Activated CD8-positive, alpha-beta memory T cell treated with anti-CD3 and anti-CD28 coated beads for 1 hour (primary cell): ENCODE measurements around the gene FOXN4.
"Not testable (repeated sequence)": the region's sequence is repeated elsewhere in the genome, so short reads cannot be mapped to it uniquely, and the experiment has no call there.

ENCODE experiments used
- DNase-seq, 2 donors: peaks; one replicate each; pipeline ENCODE4 v3.0.0-alpha.2; 2020; ENCODE audit warnings: low read depth in 1 of 2; ENCODE audit errors: extremely low read depth in 1 of 2

Gene FOXN4

GRCh38 chr12:109308534-109309380 is at the start of gene FOXN4:
TSS of gene FOXN4 (minus strand) at chr12:109309284. CDS start at chr12:109308321, 963 bp downstream.
- DNase-seq, result no peak

DNA sequence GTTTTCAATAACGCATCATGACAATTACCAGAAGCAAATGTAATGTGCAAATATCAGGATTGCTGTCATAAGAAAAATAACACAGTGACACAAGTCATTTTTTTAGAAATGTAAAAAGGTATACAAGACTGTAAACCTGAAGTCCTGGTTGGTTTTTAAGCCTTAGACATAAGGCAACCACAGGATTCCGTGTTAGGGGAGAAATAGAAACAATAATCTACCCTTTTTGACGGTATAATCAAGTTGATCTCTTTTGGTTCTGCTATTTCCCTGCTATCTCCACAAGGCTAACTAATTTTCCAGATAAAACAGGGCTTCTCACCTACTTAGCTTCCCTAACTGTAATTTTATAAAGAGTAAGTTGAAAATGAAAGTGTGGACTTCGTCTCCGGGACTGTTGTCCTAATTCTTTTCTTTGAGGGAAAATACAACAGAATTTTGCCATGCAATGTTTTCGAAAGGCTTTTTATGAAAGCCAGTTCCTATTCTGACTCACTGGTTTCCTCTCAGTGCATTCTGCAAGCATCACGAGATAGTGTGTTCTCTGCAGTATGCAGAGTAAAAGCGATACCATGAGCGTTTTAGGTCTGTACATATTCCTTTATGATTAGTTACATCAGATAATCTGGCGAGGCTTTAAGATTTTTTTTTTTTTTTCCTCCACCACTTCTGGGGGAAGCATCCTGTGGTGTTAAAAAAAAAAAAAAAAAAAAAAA is 49.2 kb upstream of the FOXN4 start:
- DNase-seq, result no peak

GRCh38 chr12:109357032-109357431 is 47.9 kb upstream of the FOXN4 start:
- DNase-seq, result no peak

DNA sequence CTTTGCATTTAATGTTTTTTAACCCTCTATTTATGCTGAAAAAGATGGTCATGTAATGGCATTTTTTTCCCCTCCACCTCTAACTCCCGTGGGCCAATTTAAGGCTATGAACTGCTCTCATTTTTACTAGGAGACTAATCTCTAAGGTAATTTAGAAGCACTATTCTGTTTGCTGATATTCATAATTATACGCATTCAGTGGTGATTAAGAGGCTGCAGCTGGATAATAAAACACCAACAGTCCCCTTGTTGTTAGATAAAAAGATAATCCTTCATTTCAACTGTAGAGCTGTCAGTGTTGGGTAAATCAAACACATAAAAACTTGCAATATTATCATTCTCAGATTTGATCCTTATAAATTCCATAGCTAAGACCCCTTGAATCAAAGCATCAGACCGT is 47.5 kb upstream of the FOXN4 start:
- no peak for DNase-seq

DNA sequence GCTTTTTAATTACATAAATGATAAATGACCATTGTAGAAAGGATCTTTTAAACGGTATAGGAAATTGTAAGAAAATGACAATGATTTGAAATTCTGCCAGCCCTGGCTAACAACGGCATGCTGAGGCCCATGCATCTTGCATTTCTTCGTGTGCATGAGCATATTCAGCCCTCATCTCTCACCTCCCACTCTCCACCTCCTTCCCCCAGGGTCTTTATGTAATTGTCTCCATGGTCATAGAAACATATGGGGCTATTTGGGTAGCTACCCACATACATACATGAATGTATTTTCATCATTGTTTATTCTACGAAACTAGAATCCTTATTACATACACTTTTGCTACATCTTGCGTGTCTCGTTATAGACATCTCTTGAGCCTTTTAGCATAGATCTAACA is 43.1 kb upstream of the FOXN4 start:
- DNase-seq, result no peak

DNA sequence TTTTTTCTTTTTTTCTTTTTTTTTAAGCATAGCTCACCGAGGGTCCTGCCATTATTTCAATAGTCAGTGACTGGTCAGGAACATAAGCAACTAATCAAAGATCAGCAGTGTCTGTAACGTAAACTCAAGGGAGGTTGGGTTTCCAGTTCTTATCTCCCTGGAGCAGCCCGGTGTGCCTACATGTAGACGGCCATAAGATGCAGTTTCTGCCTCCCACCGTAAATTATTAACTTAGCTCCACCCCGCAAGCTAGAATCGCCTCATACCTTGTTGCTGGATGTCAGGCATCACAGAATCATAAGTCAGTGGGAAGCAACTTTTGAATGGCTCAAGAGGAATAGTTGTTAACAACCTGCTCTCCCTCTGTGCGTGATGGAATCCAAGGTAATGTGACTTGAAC is 38.5 kb upstream of the FOXN4 start, which contains the start of gene MYO1H:
MYO1H (plus strand) TSS at position 312 of the 400 bp plus-strand sequence; CDS start at position 373, 61 bp downstream.
- no peak for DNase-seq

DNA sequence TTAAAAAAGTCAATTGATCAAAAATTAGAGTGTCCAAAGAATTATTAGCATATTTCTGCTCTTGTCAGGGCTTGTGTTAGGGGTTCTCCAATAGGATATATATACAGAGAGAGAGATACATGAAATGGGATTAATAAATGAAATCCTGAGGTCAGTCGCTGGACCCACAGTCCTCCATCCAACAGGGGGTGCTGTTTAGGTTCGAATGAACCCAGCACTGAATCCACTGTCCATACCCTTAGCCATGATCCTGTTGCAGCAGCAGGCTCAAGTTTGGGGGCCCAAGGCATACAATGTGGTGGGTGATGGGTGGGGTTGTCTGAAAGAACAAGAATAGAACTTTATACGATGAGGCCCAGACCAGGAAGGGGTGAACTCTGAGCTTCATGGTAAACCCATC is 37.8 kb upstream of the FOXN4 start:
- no peak for DNase-seq

GRCh38 chr12:109345428-109345827 is 36.3 kb upstream of the FOXN4 start:
- no peak for DNase-seq

- DNase-seq, result no peak
Measured at GRCh38 chr12:109343677-109344076, 34.6 kb upstream of the FOXN4 start.

- DNase-seq, result no peak
Measured at GRCh38 chr12:109336593-109336992, 27.5 kb upstream of the FOXN4 start.

- no peak for DNase-seq
Measured at GRCh38 chr12:109334887-109335286, 25.8 kb upstream of the FOXN4 start.

DNA sequence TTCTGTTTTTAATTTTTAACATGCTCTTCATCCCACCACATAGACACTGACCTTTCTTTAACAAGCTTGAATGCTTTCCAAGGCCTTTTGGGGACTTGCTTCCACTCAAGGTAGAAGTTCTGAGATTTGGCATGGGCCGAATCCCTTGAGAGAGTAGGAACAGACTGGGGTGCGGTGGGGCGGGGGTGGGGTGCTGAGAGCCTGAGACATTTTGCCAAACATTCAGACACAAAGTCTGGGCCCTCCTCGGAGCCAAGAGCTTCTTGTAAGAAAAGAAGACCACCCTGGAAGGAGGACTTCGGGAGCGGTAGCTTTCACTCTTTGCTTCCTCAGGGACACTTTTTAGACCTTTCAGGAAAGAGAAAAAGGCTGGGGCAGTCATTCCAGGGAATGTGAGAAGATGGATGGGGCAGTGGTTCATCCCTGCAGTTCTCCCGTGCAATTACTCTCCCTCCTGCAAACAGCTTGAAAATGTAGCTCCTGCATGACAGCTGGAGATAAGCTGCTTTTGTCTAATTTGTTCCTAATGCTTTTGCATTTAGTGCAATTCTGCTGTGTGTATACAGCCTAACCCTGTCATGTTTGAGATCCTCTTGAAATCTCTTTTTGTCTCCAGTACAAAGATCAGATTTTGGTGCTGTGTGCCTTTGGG is 22.3 kb upstream of the FOXN4 start:
- no peak for DNase-seq

GRCh38 chr12:109330282-109331230 is 21.5 kb upstream of the FOXN4 start:
- DNase-seq, result no peak

- no peak for DNase-seq
Measured at GRCh38 chr12:109329686-109330085, 20.6 kb upstream of the FOXN4 start.

- no peak for DNase-seq
Measured at GRCh38 chr12:109329003-109329402, 19.9 kb upstream of the FOXN4 start.

- not testable (repeated sequence) for DNase-seq
Measured at GRCh38 chr12:109321294-109321693, 12.2 kb upstream of the FOXN4 start.

DNA sequence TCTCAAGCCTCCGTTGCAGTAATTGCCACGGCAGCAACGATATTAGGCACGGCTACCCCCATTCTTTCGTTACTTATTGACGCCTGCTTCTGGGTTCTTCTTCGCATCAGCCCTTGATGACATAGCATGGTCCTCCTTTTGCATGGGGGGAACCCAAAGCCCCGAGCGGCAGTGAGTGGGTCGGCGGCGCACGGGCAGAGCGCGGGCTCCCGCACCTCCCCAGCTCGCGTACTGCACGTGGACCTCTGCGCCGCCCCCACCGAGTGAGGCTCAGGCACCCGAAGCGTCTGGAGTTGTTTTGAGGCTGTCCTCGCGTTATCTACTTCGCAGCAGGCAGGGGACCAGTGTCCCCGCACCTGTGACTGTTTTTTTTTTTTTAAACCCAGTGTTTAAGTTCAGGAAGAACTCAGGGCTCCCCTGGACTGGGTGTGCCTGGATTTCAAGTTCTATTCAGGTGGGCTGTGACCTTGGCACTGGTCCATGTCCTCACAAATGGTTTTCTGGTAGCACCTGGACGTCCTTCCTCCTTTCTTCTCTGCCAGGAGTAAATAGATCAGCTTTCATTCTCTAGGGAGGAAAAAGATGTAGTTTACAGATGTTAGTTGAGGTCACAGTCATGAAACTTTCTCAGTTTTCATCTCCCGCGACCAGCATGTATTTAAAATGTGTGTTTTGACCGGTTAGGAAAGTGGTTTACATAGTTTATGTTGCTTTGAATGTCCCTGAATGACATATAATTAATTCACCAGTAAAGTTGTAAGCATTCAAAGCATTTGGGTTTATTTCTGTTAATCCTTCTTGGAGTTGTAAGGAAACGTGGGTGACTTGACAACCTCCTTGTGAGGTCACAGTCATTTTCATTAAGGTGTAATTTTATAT is 1.4 kb upstream of the FOXN4 start:
- no peak for DNase-seq

DNA sequence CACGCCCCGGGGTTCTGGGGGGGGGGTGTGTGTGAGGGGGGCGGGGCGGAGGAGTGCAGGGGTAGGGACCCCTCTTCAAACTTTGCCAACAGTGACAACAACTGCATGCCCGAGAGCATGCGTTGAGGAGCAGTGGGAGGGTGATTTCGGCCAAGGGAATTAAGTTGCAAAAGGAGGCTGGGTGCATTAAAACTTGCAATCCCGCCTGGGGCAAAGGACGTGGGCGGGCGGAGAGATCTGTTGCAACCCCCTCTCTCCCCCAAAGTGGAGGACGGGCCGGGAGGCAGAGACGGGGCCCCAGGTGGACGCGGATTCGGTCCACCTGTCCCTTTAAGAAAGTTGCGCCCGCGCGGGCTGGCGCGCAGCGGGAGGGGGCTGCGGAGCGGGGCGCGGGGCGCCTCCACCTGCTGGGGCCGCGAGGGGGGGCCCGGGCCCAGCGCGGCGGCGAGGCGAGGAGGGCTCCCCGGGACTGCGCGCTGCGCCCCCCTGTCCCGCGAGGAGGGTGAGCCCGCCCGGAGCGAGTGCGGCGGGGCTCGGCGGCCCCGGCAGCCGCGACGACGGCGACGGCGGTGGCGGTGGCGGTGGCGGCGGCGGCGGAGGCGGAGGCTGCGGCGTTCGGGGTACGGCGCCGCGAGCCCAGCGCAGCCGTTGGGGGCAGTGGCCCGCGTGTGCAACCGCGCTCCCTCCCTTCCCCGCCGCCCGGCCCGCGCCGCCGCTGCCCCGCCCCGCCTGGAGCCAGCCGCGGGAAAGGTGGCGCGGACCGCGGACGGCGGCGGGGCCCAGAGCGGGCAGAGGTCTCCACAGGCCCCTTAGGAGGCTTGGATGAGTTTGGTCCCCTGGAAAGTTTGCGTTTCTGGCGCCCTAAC is 530 bp upstream of the FOXN4 start:
- no peak for DNase-seq

GRCh38 chr12:109307051-109307450 is 2.0 kb downstream of the FOXN4 start:
- no peak for DNase-seq
